HL-60 (cell line): ENCODE data around the gene USP5.

Experiments used
- GABPA ChIP-seq: IDR thresholded peaks from 2 replicates; pipeline ENCODE4 v1.6.1; 2012; ENCODE audit warnings: low read depth
- POLR2AphosphoS5 ChIP-seq: IDR thresholded peaks from 2 replicates; pipeline ENCODE4 v1.6.1; 2012; ENCODE audit warnings: low read depth
- SPI1 ChIP-seq: IDR thresholded peaks from 2 replicates; pipeline ENCODE4 v1.6.1; 2012; ENCODE audit warnings: low read depth, mild to moderate bottlenecking, borderline replicate concordance
- TF ChIP-seq, protein P1 (sequence below): IDR thresholded peaks from one replicate; pipeline ENCODE4 v1.5.1; 2011; ENCODE audit warnings: low read length, control low read depth, inconsistent platforms; ENCODE audit not compliant: insufficient read depth
- TF ChIP-seq, protein P2 (sequence below): IDR thresholded peaks from 2 replicates; pipeline ENCODE4 v1.6.1; 2012; ENCODE audit warnings: low read depth; ENCODE audit not compliant: insufficient replicate concordance

DNA sequence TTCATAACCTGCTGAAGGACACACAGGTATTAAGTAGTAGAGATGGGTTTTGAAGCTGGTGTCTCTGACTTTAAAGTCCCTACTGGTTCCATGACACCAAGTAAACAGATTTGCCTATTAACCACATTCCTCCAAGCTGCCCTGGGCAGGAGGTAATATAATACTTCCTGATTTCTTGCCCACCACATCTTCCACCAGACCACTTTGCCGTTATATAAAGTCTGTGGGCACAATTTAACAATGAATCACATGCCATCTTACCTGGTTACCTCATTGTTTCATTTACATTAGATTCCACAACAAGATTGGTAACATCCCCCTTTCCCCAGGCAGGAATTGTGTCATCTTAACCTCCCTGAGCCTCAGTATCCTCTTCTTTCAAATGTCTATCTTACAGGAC lies 51.8 kb downstream of the USP5 start:
- TF ChIP-seq, protein P1, sequence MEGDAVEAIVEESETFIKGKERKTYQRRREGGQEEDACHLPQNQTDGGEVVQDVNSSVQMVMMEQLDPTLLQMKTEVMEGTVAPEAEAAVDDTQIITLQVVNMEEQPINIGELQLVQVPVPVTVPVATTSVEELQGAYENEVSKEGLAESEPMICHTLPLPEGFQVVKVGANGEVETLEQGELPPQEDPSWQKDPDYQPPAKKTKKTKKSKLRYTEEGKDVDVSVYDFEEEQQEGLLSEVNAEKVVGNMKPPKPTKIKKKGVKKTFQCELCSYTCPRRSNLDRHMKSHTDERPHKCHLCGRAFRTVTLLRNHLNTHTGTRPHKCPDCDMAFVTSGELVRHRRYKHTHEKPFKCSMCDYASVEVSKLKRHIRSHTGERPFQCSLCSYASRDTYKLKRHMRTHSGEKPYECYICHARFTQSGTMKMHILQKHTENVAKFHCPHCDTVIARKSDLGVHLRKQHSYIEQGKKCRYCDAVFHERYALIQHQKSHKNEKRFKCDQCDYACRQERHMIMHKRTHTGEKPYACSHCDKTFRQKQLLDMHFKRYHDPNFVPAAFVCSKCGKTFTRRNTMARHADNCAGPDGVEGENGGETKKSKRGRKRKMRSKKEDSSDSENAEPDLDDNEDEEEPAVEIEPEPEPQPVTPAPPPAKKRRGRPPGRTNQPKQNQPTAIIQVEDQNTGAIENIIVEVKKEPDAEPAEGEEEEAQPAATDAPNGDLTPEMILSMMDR = no peak
- TF ChIP-seq, protein P2, sequence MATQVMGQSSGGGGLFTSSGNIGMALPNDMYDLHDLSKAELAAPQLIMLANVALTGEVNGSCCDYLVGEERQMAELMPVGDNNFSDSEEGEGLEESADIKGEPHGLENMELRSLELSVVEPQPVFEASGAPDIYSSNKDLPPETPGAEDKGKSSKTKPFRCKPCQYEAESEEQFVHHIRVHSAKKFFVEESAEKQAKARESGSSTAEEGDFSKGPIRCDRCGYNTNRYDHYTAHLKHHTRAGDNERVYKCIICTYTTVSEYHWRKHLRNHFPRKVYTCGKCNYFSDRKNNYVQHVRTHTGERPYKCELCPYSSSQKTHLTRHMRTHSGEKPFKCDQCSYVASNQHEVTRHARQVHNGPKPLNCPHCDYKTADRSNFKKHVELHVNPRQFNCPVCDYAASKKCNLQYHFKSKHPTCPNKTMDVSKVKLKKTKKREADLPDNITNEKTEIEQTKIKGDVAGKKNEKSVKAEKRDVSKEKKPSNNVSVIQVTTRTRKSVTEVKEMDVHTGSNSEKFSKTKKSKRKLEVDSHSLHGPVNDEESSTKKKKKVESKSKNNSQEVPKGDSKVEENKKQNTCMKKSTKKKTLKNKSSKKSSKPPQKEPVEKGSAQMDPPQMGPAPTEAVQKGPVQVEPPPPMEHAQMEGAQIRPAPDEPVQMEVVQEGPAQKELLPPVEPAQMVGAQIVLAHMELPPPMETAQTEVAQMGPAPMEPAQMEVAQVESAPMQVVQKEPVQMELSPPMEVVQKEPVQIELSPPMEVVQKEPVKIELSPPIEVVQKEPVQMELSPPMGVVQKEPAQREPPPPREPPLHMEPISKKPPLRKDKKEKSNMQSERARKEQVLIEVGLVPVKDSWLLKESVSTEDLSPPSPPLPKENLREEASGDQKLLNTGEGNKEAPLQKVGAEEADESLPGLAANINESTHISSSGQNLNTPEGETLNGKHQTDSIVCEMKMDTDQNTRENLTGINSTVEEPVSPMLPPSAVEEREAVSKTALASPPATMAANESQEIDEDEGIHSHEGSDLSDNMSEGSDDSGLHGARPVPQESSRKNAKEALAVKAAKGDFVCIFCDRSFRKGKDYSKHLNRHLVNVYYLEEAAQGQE = no peak
- TF ChIP-seq POLR2AphosphoS5 (no peak), SPI1 (no peak), GABPA (no peak)
